SU-DHL-6 (cell line): ENCODE measurements around the gene ORC2.

Experiments used
- H2AFZ ChIP-seq: fragments of 200-600 bp; sonication (generic); 2 replicates; pipeline ENCODE4 v1.6.1; 2014; ENCODE audit warnings: low read depth, mild to moderate bottlenecking, moderate library complexity, mixed read lengths, antibody characterized with exemption, low read length; ENCODE audit not compliant: severe bottlenecking
- H3F3A ChIP-seq: fragments of 200-600 bp; shearing (Covaris generic); 2 replicates; pipeline ENCODE4 v1.6.0; 2016; ENCODE audit warnings: antibody characterized with exemption, mild to moderate bottlenecking; ENCODE audit not compliant: insufficient read depth
- H3K27ac ChIP-seq: fragments of 200-600 bp; sonication (generic); 2 replicates; pipeline ENCODE4 v1.5.1; 2016; ENCODE audit warnings: low read depth, mild to moderate bottlenecking, low read length, moderate library complexity, mixed read lengths
- H3K27me3 ChIP-seq: fragments of 200-600 bp; sonication (generic), shearing (Covaris generic); 2 replicates; pipeline ENCODE4 v1.6.0; 2014; ENCODE audit warnings: mild to moderate bottlenecking, low read length
- H3K36me3 ChIP-seq: fragments of 200-600 bp; sonication (generic); 2 replicates; pipeline ENCODE4 v1.6.1; 2014; ENCODE audit warnings: mild to moderate bottlenecking, low read length, mixed read lengths
- H3K4me2 ChIP-seq: fragments of 300-600, 200-600 bp; shearing (Covaris generic), sonication (generic); 2 replicates; pipeline ENCODE4 v1.6.0; 2014; ENCODE audit warnings: low read length, low read depth, mild to moderate bottlenecking; ENCODE audit not compliant: poor library complexity, severe bottlenecking
- H3K4me3 ChIP-seq: fragments of 200-600 bp; sonication (generic); 2 replicates; pipeline ENCODE4 v1.5.1; 2014; ENCODE audit warnings: antibody characterized with exemption, low read length, mild to moderate bottlenecking, mixed read lengths; ENCODE audit not compliant: insufficient read depth, poor library complexity, severe bottlenecking
- H3K79me2 ChIP-seq: fragments of 200-600 bp; sonication (generic); 2 replicates; pipeline ENCODE4 v1.6.1; 2014; ENCODE audit warnings: mild to moderate bottlenecking, low read length, moderate library complexity; ENCODE audit not compliant: insufficient read depth
- H3K9ac ChIP-seq: fragments of 200-600 bp; sonication (generic); 2 replicates; pipeline ENCODE4 v1.7.0; 2014; ENCODE audit warnings: mild to moderate bottlenecking, low read length
- H3K9me2 ChIP-seq: fragments of 200-600 bp; sonication (generic); replicated peaks from 2 replicates; pipeline ENCODE4 v1.6.1; 2014; ENCODE audit warnings: low read length; ENCODE audit not compliant: insufficient read depth
- H3K9me3 ChIP-seq: fragments of 200-600 bp; sonication (generic); 2 replicates; pipeline ENCODE4 v1.6.1; 2014; ENCODE audit warnings: low read length, mixed read lengths; ENCODE audit not compliant: insufficient read depth
- H4K20me1 ChIP-seq: fragments of 200-600 bp; sonication (generic); 2 replicates; pipeline ENCODE4 v1.6.1; 2014; ENCODE audit warnings: low read depth, mild to moderate bottlenecking, antibody characterized with exemption, low read length, moderate library complexity, mixed read lengths
- EZH2phosphoT487 ChIP-seq: fragments of 200-600 bp; sonication (generic), shearing (Covaris generic); conservative IDR thresholded peaks from 2 replicates; pipeline ENCODE4 v1.6.1; 2018; ENCODE audit warnings: mild to moderate bottlenecking, antibody characterized with exemption, low read length, moderate library complexity, mixed read lengths
- TF ChIP-seq, protein P1 (sequence below): fragments of 200-600 bp; sonication (generic); IDR thresholded peaks from one replicate; pipeline ENCODE4 v1.5.1; 2017; ENCODE audit warnings: antibody characterized with exemption, mild to moderate bottlenecking, low read length, moderate library complexity; ENCODE audit not compliant: insufficient read depth, poor library complexity, severe bottlenecking

ORC2 gene

DNA sequence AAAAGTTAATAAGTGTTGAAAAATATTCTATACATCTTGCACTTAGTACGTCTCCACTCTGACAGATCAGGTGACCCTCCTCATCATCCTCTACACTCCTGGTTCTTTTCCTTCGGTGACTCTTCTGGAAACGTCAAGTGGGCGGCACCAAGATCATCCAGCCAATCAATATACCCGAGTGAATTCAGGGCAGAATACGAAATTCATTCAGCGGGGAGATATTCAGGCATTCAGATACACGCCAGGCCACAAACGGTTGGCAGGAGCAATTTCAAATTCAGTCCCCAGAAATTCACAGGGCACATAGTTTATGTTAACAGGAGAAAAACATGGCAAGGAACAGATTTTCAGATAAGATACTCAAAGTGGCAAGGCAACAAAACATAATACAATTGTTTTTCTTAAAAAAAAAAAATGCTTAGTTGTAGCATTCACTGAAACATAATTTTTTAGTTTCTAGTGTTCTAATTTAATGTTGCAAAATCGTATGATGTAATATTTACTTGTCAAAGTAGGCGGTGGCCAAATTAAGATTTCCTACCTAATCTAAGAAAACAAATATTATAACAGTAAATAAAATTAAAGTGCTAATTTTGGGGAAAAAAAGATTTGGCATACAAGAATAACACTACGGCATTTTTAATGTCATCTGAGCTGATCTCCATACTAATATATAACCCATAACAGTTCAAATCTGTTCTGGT lies 103.2 kb downstream of the ORC2 start:
- Histone ChIP-seq H3K9ac (no peak overlapping the region), H3K9me3 (no peaks in the 10 kb centered on the region), H3K36me3 (peaks cover 61% of the 10 kb centered on the region), H3K27ac (no peak overlapping the region), H4K20me1 (peaks cover 36% of the 10 kb centered on the region), H3K4me3 (no peak overlapping the region), H3K27me3 (no peaks in the 10 kb centered on the region), H3K79me2 (peaks cover 82% of the 10 kb centered on the region), H2AFZ (no peak overlapping the region), H3F3A (peaks cover 28% of the 10 kb centered on the region), H3K9me2 (no peaks in the 10 kb centered on the region), H3K4me2 (peak overlapping the region; percentile 89)
- TF ChIP-seq, protein P1, sequence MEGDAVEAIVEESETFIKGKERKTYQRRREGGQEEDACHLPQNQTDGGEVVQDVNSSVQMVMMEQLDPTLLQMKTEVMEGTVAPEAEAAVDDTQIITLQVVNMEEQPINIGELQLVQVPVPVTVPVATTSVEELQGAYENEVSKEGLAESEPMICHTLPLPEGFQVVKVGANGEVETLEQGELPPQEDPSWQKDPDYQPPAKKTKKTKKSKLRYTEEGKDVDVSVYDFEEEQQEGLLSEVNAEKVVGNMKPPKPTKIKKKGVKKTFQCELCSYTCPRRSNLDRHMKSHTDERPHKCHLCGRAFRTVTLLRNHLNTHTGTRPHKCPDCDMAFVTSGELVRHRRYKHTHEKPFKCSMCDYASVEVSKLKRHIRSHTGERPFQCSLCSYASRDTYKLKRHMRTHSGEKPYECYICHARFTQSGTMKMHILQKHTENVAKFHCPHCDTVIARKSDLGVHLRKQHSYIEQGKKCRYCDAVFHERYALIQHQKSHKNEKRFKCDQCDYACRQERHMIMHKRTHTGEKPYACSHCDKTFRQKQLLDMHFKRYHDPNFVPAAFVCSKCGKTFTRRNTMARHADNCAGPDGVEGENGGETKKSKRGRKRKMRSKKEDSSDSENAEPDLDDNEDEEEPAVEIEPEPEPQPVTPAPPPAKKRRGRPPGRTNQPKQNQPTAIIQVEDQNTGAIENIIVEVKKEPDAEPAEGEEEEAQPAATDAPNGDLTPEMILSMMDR, result no peak
- no peak for TF ChIP-seq EZH2phosphoT487
